Measurements from ENCODE around the gene TRIM9.
"Not testable (repeated sequence)": the region's sequence is repeated elsewhere in the genome, so short reads cannot be mapped to it uniquely, and the experiment has no call there.

The TRIM9 gene

DNA sequence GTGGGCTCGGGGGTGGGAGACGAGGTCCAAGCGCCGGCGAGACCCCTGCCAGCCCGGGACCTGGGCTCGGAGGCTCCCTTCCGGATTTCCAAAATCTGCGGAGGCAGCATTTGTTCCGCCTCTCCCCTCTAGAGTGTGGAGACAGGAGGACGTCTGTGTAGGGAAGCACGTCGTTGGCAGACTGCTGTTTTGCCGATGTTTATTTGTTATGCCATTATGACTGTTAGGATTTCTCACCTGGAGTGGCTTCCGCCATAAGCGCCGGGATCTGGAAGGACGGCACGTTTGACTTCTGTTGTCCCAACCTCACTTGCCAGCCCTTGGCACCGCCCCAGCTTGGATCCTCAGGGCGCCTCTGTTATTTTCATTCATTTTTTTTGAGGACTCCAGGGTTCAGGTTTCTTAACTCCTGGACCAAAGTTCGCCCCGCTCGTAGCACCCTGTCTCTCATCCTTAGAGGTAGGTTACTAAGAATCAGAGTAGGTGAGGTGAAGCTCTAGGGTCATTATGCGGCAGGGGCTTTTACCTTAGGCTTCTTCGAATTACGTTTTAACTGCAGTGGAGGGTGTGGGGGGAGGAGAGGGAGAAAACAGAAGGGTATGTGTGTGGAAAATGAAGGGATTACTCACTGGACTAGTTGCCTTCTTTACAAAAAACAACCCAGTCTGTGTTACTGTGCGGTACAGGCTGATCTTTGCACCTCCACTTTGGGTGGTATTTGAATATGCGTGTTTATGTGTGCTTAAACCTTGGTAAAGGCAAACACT, 150.1 kb downstream of the TRIM9 start:
- TF ChIP-seq ZFP3 (CRISPR knock-in tag; IDR thresholded peaks at IDR 0.05) = no peak
- peak; percentile 77 for ATAC-seq

DNA sequence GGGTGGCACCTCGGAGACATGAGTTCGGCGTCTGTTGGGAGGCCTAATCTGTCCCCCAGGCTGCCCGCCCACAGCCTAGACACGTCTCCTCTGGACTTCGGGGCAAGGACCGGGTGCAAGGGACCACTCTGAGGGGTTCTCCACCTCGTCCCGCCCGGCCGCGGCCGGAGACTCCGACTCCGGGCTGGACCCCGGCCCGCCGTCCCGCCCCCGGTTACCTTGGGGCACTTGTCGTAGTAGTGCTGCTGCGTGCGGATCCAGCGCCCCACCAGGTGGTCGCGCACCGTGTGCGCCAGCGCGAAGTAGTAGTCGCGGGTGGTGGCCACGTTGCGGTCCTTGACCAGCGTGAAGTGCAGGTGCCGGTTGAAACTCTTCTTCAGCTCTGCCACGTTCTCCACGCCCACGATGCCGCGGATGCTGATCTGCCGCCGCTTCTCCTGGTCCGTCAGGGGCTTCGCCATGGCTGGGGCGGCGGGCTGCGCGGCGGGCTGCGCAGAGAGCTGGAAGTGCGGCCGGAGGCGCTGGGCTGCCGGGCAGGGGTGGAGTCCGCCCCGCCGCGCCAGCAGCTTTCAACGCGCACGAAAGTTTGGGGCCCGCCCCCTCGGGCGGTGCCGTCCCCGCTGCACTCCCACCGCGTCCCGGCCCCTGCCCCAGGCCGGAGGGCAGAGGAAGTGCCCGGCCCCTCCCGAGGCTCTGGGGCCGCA, 150.8 kb downstream of the TRIM9 start, which contains the start of gene PYGL:
Gene PYGL (minus strand): TSS at position 541 of the 704 bp plus-strand sequence. CDS start 80 bp downstream, at position 461.
- TF ChIP-seq ARNTL (CRISPR knock-in tag; IDR thresholded peaks at IDR 0.05; ENCODE audit: borderline replicate concordance, low read depth) = no peak
- TF ChIP-seq SNAI2 (CRISPR knock-in tag; IDR thresholded peaks at IDR 0.05) = no peak
- 0 out of 2 replicates have a peak, but pooled peaks have one; percentile 34 for TF ChIP-seq CSDC2 (CRISPR knock-in tag; IDR thresholded peaks at IDR 0.05)
- ATAC-seq = peak; percentile 94

DNA sequence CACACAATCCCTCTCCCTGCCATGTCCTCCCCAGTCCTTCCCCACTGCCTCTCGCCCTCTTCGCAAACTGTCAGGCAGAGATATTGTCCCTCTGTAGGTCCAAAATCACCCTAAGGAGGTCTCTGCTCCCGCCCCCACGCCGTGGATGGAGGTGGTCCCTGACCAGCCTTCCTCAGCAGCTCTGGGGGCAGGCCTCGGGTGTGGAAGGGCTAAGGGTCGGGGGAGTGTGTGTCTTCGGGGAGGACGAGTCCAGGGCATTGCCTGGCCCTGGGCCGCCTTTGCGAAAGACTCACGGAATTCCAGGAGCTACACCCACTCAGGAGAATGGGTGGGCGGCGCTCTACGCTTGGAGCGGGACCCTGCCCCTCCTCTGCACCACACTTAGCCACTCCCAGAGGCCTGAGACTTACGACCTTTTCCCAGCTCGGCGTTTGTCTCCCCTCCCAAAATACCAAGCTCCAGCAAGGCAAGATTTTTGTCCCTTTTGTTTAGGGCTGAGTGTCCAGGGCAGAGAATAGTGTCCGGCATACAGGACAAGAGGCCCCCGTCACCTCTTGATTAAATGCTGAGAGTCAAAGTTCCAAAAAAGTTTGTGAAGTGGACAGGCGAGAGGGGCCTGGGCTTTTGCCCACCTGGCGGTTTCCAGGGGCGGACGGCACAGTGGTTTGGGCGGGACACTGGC, 151.5 kb downstream of the TRIM9 start:
- ATAC-seq = peak; percentile 27
- no peak for TF ChIP-seq TSHZ2 (CRISPR knock-in tag; IDR thresholded peaks at IDR 0.05)
- no peak for TF ChIP-seq GLIS3 (CRISPR knock-in tag; IDR thresholded peaks at IDR 0.05)
- TF ChIP-seq BACH2 (CRISPR knock-in tag; IDR thresholded peaks at IDR 0.05; ENCODE audit: borderline replicate concordance) = no peak
- no peak for TF ChIP-seq ZFP3 (CRISPR knock-in tag; IDR thresholded peaks at IDR 0.05)
- TF ChIP-seq ARNTL (CRISPR knock-in tag; IDR thresholded peaks at IDR 0.05; ENCODE audit: borderline replicate concordance, low read depth) = no peak
- TF ChIP-seq TCF4 (CRISPR knock-in tag; IDR thresholded peaks at IDR 0.05; ENCODE audit: borderline replicate concordance) = no peak
- TF ChIP-seq ZNF565 (CRISPR knock-in tag; conservative IDR thresholded peaks at IDR 0.05; ENCODE audit: low read depth) = no peak
- no peak for TF ChIP-seq CSDC2 (CRISPR knock-in tag; IDR thresholded peaks at IDR 0.05)
- no peak for TF ChIP-seq POU6F1 (CRISPR knock-in tag; IDR thresholded peaks at IDR 0.05; ENCODE audit: borderline replicate concordance, low read depth)
- TF ChIP-seq CREB5 (CRISPR knock-in tag; IDR thresholded peaks at IDR 0.05; ENCODE audit: low read depth) = no peak
- TF ChIP-seq PPARA (CRISPR knock-in tag; IDR thresholded peaks at IDR 0.05; ENCODE audit: borderline replicate concordance) = no peak
- no peak for TF ChIP-seq TOX (CRISPR knock-in tag; IDR thresholded peaks at IDR 0.05; ENCODE audit: borderline replicate concordance)
- no peak for TF ChIP-seq SNAI2 (CRISPR knock-in tag; IDR thresholded peaks at IDR 0.05)
- no peak for TF ChIP-seq ZNF8 (CRISPR knock-in tag; IDR thresholded peaks at IDR 0.05)
- TF ChIP-seq RARB (CRISPR knock-in tag; IDR thresholded peaks at IDR 0.05) = no peak
- no peak for TF ChIP-seq ISL1 (CRISPR knock-in tag; IDR thresholded peaks at IDR 0.05)
- no peak for TF ChIP-seq ZNF70 (CRISPR knock-in tag; IDR thresholded peaks at IDR 0.05)
- no peak for TF ChIP-seq OSR1 (CRISPR knock-in tag; IDR thresholded peaks at IDR 0.05)

- not testable (repeated sequence) for ATAC-seq
These were observed 153.3 kb downstream of the TRIM9 start for GRCh38 chr14:50941638-50942037.

GRCh38 chr14:50941151-50941550, 153.8 kb downstream of the TRIM9 start:
- no peak for ATAC-seq
- TF ChIP-seq CREB5 (CRISPR knock-in tag; IDR thresholded peaks at IDR 0.05; ENCODE audit: low read depth) = no peak
- TF ChIP-seq OSR1 (CRISPR knock-in tag; IDR thresholded peaks at IDR 0.05) = no peak
- TF ChIP-seq SNAI2 (CRISPR knock-in tag; IDR thresholded peaks at IDR 0.05) = no peak
- TF ChIP-seq POU6F1 (CRISPR knock-in tag; IDR thresholded peaks at IDR 0.05; ENCODE audit: borderline replicate concordance, low read depth) = no peak
- no peak for TF ChIP-seq TOX (CRISPR knock-in tag; IDR thresholded peaks at IDR 0.05; ENCODE audit: borderline replicate concordance)
- no peak for TF ChIP-seq GLIS3 (CRISPR knock-in tag; IDR thresholded peaks at IDR 0.05)
- no peak for TF ChIP-seq ZNF70 (CRISPR knock-in tag; IDR thresholded peaks at IDR 0.05)
- TF ChIP-seq BACH2 (CRISPR knock-in tag; IDR thresholded peaks at IDR 0.05; ENCODE audit: borderline replicate concordance) = no peak
- TF ChIP-seq ARNTL (CRISPR knock-in tag; IDR thresholded peaks at IDR 0.05; ENCODE audit: borderline replicate concordance, low read depth) = no peak
- no peak for TF ChIP-seq CSRNP3 (CRISPR knock-in tag; IDR thresholded peaks at IDR 0.05)
- TF ChIP-seq ZFP3 (CRISPR knock-in tag; IDR thresholded peaks at IDR 0.05) = no peak
